OCI-LY1 (cell line): ENCODE measurements around the gene BCO2.

Experiments
- H2AFZ ChIP-seq: fragments of 200-600 bp; sonication (generic), shearing (Covaris generic); 2 replicates; pipeline ENCODE4 v1.6.0; 2014; ENCODE audit warnings: antibody characterized with exemption, mild to moderate bottlenecking, low read length
- H3F3A ChIP-seq: fragments of 200-600 bp; sonication (generic), shearing (Covaris generic); 2 replicates; pipeline ENCODE4 v1.6.0; 2014; ENCODE audit warnings: mild to moderate bottlenecking, antibody characterized with exemption, low read length, moderate library complexity; ENCODE audit not compliant: insufficient read depth
- H3K27ac ChIP-seq: fragments of 200-600 bp; sonication (generic); 2 replicates; pipeline ENCODE4 v1.5.1; 2014; ENCODE audit warnings: low read length, mixed run types, mild to moderate bottlenecking, low read depth; ENCODE audit not compliant: poor library complexity, severe bottlenecking
- H3K27me3 ChIP-seq: fragments of 200-600 bp; sonication (generic); 2 replicates; pipeline ENCODE4 v1.6.0; 2014; ENCODE audit warnings: antibody characterized with exemption, mild to moderate bottlenecking, low read length, moderate library complexity; ENCODE audit not compliant: insufficient read depth
- H3K36me3 ChIP-seq: fragments of 200-600 bp; sonication (generic); 2 replicates; pipeline ENCODE4 v1.6.1; 2014; ENCODE audit warnings: mild to moderate bottlenecking, antibody characterized with exemption, low read length, moderate library complexity, mixed read lengths; ENCODE audit not compliant: insufficient read depth
- H3K4me1 ChIP-seq: fragments of 200-600 bp; sonication (generic); 2 replicates; pipeline ENCODE4 v1.5.1; 2014; ENCODE audit warnings: mild to moderate bottlenecking, low read length, moderate library complexity; ENCODE audit not compliant: insufficient read depth, severe bottlenecking
- H3K4me2 ChIP-seq: fragments of 200-600 bp; sonication (generic), shearing (Covaris generic); 2 replicates; pipeline ENCODE4 v1.6.1; 2014; ENCODE audit warnings: low read length
- H3K4me3 ChIP-seq: fragments of 200-600 bp; sonication (generic); 2 replicates; pipeline ENCODE4 v1.5.1; 2014; ENCODE audit warnings: low read length, low read depth, mild to moderate bottlenecking, mixed read lengths; ENCODE audit not compliant: poor library complexity, severe bottlenecking
- H3K79me2 ChIP-seq: fragments of 200-600 bp; shearing (Covaris generic); 2 replicates; pipeline ENCODE4 v1.6.1; 2016; ENCODE audit warnings: mixed run types, low read length, mixed read lengths; ENCODE audit not compliant: insufficient read depth
- H3K9ac ChIP-seq: fragments of 200-600 bp; sonication (generic), shearing (Covaris generic); 2 replicates; pipeline ENCODE4 v1.6.1; 2014; ENCODE audit warnings: mild to moderate bottlenecking, low read length, mixed read lengths
- H3K9me2 ChIP-seq: fragments of 200-600 bp; sonication (generic), shearing (Covaris generic); 2 replicates; pipeline ENCODE4 v1.6.1; 2014; ENCODE audit warnings: low read depth, mild to moderate bottlenecking, low read length, mixed read lengths
- H3K9me3 ChIP-seq: fragments of 200-600 bp; shearing (Covaris generic); 2 replicates; pipeline ENCODE4 v1.6.1; 2014; ENCODE audit warnings: low read length, mixed read lengths
- H4K20me1 ChIP-seq: fragments of 200-600 bp; sonication (generic), shearing (Covaris generic); 2 replicates; pipeline ENCODE4 v1.6.0; 2016; ENCODE audit warnings: mild to moderate bottlenecking, low read length; ENCODE audit not compliant: insufficient read depth
- CTCF ChIP-seq: fragments of 200-600 bp; sonication (generic), shearing (Covaris generic); IDR thresholded peaks from 2 replicates; pipeline ENCODE4 v1.5.1; 2017; ENCODE audit warnings: mild to moderate bottlenecking, antibody characterized with exemption, low read length, moderate library complexity, mixed read lengths
- EZH2 ChIP-seq: fragments of 200-600 bp; sonication (generic), shearing (Covaris generic); IDR thresholded peaks from 2 replicates; pipeline ENCODE4 v1.8.0; 2017; ENCODE audit warnings: borderline replicate concordance, mixed run types, mild to moderate bottlenecking, antibody characterized with exemption, low read length, moderate library complexity, mixed read lengths

BCO2 gene

DNA sequence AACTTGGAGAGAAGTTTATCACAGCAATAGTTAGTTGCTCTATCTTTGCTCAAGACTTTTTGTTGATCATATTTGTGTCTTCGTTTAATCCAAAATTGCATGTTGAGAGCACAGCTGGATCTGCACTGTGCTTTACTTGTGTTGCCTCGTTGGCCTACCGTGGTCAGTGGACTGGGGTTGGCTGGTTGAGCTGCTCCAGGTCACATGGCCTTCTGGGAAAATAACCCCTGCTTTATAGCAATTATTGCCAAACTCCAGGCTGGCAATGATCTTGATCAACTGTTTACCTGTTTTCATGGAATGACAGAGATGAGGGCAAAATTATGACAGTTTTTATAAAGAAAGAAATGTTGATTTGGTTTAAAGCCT lies 91.1 kb downstream of the BCO2 start:
- no peak overlapping the region for H3K9ac ChIP-seq
- no peaks in the 10 kb centered on the region for H3K79me2 ChIP-seq
- H3F3A ChIP-seq, result no peaks in the 10 kb centered on the region
- H4K20me1 ChIP-seq, result no peaks in the 10 kb centered on the region
- no peak overlapping the region for H3K4me3 ChIP-seq
- no peaks in the 10 kb centered on the region for H3K27me3 ChIP-seq
- no peak overlapping the region for H3K27ac ChIP-seq
- no peak for TF ChIP-seq EZH2
- TF ChIP-seq CTCF, result no peak
- no peaks in the 10 kb centered on the region for H3K9me3 ChIP-seq
- no peak overlapping the region for H3K4me2 ChIP-seq
- H3K9me2 ChIP-seq, result no peaks in the 10 kb centered on the region
- no peak overlapping the region for H2AFZ ChIP-seq
- H3K36me3 ChIP-seq, result no peaks in the 10 kb centered on the region
- H3K4me1 ChIP-seq, result peaks cover 5% of the 10 kb centered on the region

DNA sequence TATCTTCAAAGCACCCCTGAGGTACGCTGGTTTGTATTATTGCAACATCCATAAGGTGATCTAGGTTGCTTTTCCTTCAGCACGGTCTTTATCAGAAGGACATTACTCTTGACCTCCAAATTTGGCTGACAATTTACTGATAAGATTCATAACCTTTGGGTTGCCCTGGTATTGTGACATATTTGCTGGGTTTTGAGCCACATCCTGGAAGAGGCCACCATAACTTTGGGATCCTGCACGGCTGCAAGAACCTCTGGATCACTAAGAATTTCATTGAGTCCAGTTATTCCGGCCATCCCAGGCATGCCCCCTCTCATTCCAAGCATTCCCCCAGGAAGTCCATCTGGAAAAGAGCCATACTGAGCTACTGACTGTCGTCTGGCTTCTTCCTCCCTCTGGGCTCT lies 91.9 kb downstream of the BCO2 start:
- Histone ChIP-seq H3K4me1 (peaks cover 7% of the 10 kb centered on the region), H2AFZ (no peak overlapping the region), H3F3A (no peaks in the 10 kb centered on the region), H3K36me3 (no peaks in the 10 kb centered on the region), H3K27ac (no peak overlapping the region), H3K9me3 (no peaks in the 10 kb centered on the region), H3K4me3 (no peak overlapping the region), H3K9me2 (no peaks in the 10 kb centered on the region), H3K4me2 (no peak overlapping the region), H3K27me3 (no peaks in the 10 kb centered on the region), H3K9ac (no peak overlapping the region), H3K79me2 (no peaks in the 10 kb centered on the region), H4K20me1 (no peaks in the 10 kb centered on the region)
- TF ChIP-seq EZH2, result no peak
- no peak for TF ChIP-seq CTCF

- peaks cover 7% of the 10 kb centered on the region for H3K4me1 ChIP-seq
- H3K4me3 ChIP-seq, result no peak overlapping the region
- H3K27ac ChIP-seq, result no peak overlapping the region
- no peak overlapping the region for H2AFZ ChIP-seq
- H3K36me3 ChIP-seq, result no peaks in the 10 kb centered on the region
- no peak overlapping the region for H3K4me2 ChIP-seq
- no peaks in the 10 kb centered on the region for H3K27me3 ChIP-seq
- TF ChIP-seq EZH2 (no peak), CTCF (no peak)
- H3F3A ChIP-seq, result no peaks in the 10 kb centered on the region
- no peaks in the 10 kb centered on the region for H3K79me2 ChIP-seq
- H3K9me2 ChIP-seq, result no peaks in the 10 kb centered on the region
- H3K9ac ChIP-seq, result no peak overlapping the region
- H4K20me1 ChIP-seq, result no peaks in the 10 kb centered on the region
- H3K9me3 ChIP-seq, result no peaks in the 10 kb centered on the region
Observed at GRCh38 chr11:112268406-112268805, 93.1 kb downstream of the BCO2 start.
